Tibial nerve (tissue), 4 donors: ENCODE measurements around the gene OPHN1. TPM values are rescaled to one million over a fixed set of nuclear protein-coding genes. Genes with fewer than 3 reads are reported as not detected.
A peak's percentile ranks its signal among the peaks of the same experiment; 100 is the strongest.

Source experiments
- DNase-seq, 2 donors: peaks; one replicate each; pipeline ENCODE4 v3.0.0-alpha.2; 2019; ENCODE audit warnings: low spot score in 2 of 2
- H3K27ac ChIP-seq, 4 donors: fragments of 200-600 bp; sonication (generic) in 3 of 4; one replicate each; pipeline ENCODE4 v1.5.1; 2017 to 2019; ENCODE audit warnings: mild to moderate bottlenecking in 1 of 4
- H3K27me3 ChIP-seq, 2 donors: fragments of 200-600 bp; sonication (generic) in 1 of 2; one replicate each; pipeline versions ENCODE4 v1.5.1 to v1.6.0; 2017 to 2019
- H3K36me3 ChIP-seq, 3 donors: fragments of 200-600 bp; sonication (generic); one replicate each; pipeline ENCODE4 v1.5.1; 2018 to 2019
- H3K4me1 ChIP-seq, 4 donors: fragments of 200-600 bp; sonication (generic) in 3 of 4; one replicate each; pipeline ENCODE4 v1.5.1; 2017 to 2019
- H3K4me3 ChIP-seq, 4 donors: fragments of 200-600 bp; sonication (generic) in 3 of 4; one replicate each; pipeline ENCODE4 v1.5.1; 2017 to 2019; ENCODE audit warnings: mild to moderate bottlenecking in 1 of 4, moderate library complexity in 1 of 4
- H3K9me3 ChIP-seq, 4 donors: fragments of 200-600 bp; sonication (generic) in 3 of 4; one replicate each; pipeline ENCODE4 v1.5.1; 2017 to 2019
- CTCF ChIP-seq, 5 experiments: fragments of 200-600 bp in 3 of 5; fragments of 450-650 bp in 2 of 5; sonication (generic) in 3 of 5; IDR thresholded peaks; one replicate each; pipeline ENCODE4 v1.5.1; 2016 to 2019; ENCODE audit warnings: antibody characterized with exemption in 5 of 5, mild to moderate bottlenecking in 3 of 5, moderate library complexity in 2 of 5
- EP300 ChIP-seq, 2 donors: sonication (generic); formaldehyde crosslinking; IDR thresholded peaks; one replicate each; pipeline ENCODE4 v1.6.1; 2017; ENCODE audit warnings: antibody characterized with exemption in 2 of 2, mild to moderate bottlenecking in 1 of 2
- POLR2A ChIP-seq, 2 donors: fragments of 450-650 bp; IDR thresholded peaks; one replicate each; pipeline ENCODE4 v1.6.1; 2017; ENCODE audit warnings: antibody characterized with exemption in 2 of 2, mild to moderate bottlenecking in 2 of 2, moderate library complexity in 2 of 2
- WGBS, 2 donors: methylation state at CpG; one replicate each; pipeline ENCODE4 v1.1.5; 2018; 5-methylcytosine and 5-hydroxymethylcytosine counted together
- total RNA-seq, 4 donors: library from RNA; depleted of rRNA; stranded (reverse); fragments of >200 nt; gene quantifications; one replicate each; pipeline ENCODE4 v1.1.0, GENCODE V29; 2016

Gene OPHN1
- total RNA-seq, 4 donors from 2014 or later = 13.2 to 27.1 (median 20.5) TPM

- 55 to 69% methylated on average over 1 of the region's 1 CpG for WGBS, 2 donors
- no peak for TF ChIP-seq POLR2A (IDR thresholded peaks at IDR 0.05)
- TF ChIP-seq CTCF (IDR thresholded peaks at IDR 0.05) = no peak
- no peak for TF ChIP-seq EP300 (IDR thresholded peaks at IDR 0.05)
- no peak for DNase-seq
- no peak overlapping the region for H3K27ac ChIP-seq
- H3K9me3 ChIP-seq = no peaks in the 10 kb centered on the region
- H3K36me3 ChIP-seq = no peaks in the 10 kb centered on the region
- no peaks in the 10 kb centered on the region for H3K4me1 ChIP-seq
- H3K27me3 ChIP-seq = peaks cover 0 to 7% of the 10 kb centered on the region in 2 donors
- H3K4me3 ChIP-seq = no peak overlapping the region
These were observed 343.0 kb downstream of the OPHN1 start for GRCh38 chrX:68090266-68090665.

- Histone ChIP-seq H3K27ac (peak overlapping the region in 2 of 4 donors; percentile 1 to 7), H3K4me1 (peaks cover 0 to 6% (median 0%) of the 10 kb centered on the region in 4 donors), H3K36me3 (no peaks in the 10 kb centered on the region), H3K27me3 (peaks cover 0 to 3% of the 10 kb centered on the region in 2 donors), H3K4me3 (no peak overlapping the region), H3K9me3 (no peaks in the 10 kb centered on the region)
- 70 to 72% methylated on average over 2 of the region's 2 CpGs for WGBS, 2 donors
- no peak for DNase-seq
- TF ChIP-seq CTCF (IDR thresholded peaks at IDR 0.05) (no peak), EP300 (IDR thresholded peaks at IDR 0.05) (no peak), POLR2A (IDR thresholded peaks at IDR 0.05) (no peak)
These were observed 345.8 kb downstream of the OPHN1 start for GRCh38 chrX:68087526-68087925.

- TF ChIP-seq CTCF (IDR thresholded peaks at IDR 0.05) (no peak), POLR2A (IDR thresholded peaks at IDR 0.05) (no peak), EP300 (IDR thresholded peaks at IDR 0.05) (no peak)
- 57 to 59% methylated on average over 1 of the region's 1 CpG for WGBS, 2 donors
- Histone ChIP-seq H3K36me3 (no peaks in the 10 kb centered on the region), H3K4me1 (peaks cover 0 to 6% (median 0%) of the 10 kb centered on the region in 4 donors), H3K4me3 (no peak overlapping the region), H3K27me3 (peaks cover 0 to 3% of the 10 kb centered on the region in 2 donors), H3K27ac (no peak overlapping the region), H3K9me3 (no peaks in the 10 kb centered on the region)
- DNase-seq = no peak
These were observed 346.6 kb downstream of the OPHN1 start for GRCh38 chrX:68086709-68087108.

GRCh38 chrX:68084765-68085164, 348.5 kb downstream of the OPHN1 start:
- DNase-seq = peak in 1 of 2 donors; percentile 48
- TF ChIP-seq CTCF (IDR thresholded peaks at IDR 0.05) = no peak
- TF ChIP-seq EP300 (IDR thresholded peaks at IDR 0.05) = peak in 1 of 2 donors; percentile 70
- no peak for TF ChIP-seq POLR2A (IDR thresholded peaks at IDR 0.05)
- no peak overlapping the region for H3K4me3 ChIP-seq
- peak overlapping the region in 3 of 4 donors; percentile 19 to 66 (median 47) for H3K27ac ChIP-seq
- H3K4me1 ChIP-seq = peaks cover 0 to 6% (median 0%) of the 10 kb centered on the region in 4 donors
- H3K9me3 ChIP-seq = no peaks in the 10 kb centered on the region
- WGBS, 2 donors = 0 to 21% methylated on average over 1 of the region's 1 CpG
- no peaks in the 10 kb centered on the region for H3K27me3 ChIP-seq
- H3K36me3 ChIP-seq = no peaks in the 10 kb centered on the region

GRCh38 chrX:68083510-68083909, 349.8 kb downstream of the OPHN1 start:
- TF ChIP-seq POLR2A (IDR thresholded peaks at IDR 0.05) (no peak), CTCF (IDR thresholded peaks at IDR 0.05) (no peak), EP300 (IDR thresholded peaks at IDR 0.05) (no peak)
- no peak for DNase-seq
- H3K9me3 ChIP-seq = no peaks in the 10 kb centered on the region
- H3K27ac ChIP-seq = no peak overlapping the region
- no peak overlapping the region for H3K4me3 ChIP-seq
- H3K36me3 ChIP-seq = no peaks in the 10 kb centered on the region
- 32 to 60% methylated on average over 3 of the region's 3 CpGs for WGBS, 2 donors
- peaks cover 0 to 6% (median 0%) of the 10 kb centered on the region in 4 donors for H3K4me1 ChIP-seq
- no peaks in the 10 kb centered on the region for H3K27me3 ChIP-seq
